Activated CD8-positive, alpha-beta memory T cell treated with anti-CD3 and anti-CD28 coated beads, Interleukin-2, amount 50 U/mL, for 24 hours (primary cell): Measurements from ENCODE around the gene BROX.
"Not testable (repeated sequence)": the region's sequence is repeated elsewhere in the genome, so short reads cannot be mapped to it uniquely, and the experiment has no call there.

Experiments
- DNase-seq: peaks from one replicate; pipeline ENCODE4 v3.0.0-alpha.2; 2020; ENCODE audit errors: extremely low read depth

Gene BROX

DNA sequence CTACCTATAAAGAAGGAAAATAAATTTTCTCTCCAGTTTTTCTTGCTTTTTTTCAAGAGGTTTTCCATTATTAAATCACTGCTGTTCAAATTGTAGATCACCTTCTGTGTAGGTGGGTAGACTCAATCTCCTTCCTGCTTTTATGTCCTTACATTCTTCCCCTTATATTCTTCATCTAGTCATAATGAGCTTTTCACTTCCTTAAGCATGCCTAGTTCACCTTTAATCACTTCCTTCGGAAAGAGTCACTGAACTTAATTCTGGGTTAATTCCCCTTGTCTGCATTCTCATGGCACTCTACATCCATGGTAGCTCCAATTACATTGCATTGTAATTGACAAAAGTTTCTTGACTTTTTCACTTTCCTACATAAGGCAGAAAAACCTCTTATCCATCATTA, 18.5 kb downstream of the BROX start:
- DNase-seq = no peak

DNA sequence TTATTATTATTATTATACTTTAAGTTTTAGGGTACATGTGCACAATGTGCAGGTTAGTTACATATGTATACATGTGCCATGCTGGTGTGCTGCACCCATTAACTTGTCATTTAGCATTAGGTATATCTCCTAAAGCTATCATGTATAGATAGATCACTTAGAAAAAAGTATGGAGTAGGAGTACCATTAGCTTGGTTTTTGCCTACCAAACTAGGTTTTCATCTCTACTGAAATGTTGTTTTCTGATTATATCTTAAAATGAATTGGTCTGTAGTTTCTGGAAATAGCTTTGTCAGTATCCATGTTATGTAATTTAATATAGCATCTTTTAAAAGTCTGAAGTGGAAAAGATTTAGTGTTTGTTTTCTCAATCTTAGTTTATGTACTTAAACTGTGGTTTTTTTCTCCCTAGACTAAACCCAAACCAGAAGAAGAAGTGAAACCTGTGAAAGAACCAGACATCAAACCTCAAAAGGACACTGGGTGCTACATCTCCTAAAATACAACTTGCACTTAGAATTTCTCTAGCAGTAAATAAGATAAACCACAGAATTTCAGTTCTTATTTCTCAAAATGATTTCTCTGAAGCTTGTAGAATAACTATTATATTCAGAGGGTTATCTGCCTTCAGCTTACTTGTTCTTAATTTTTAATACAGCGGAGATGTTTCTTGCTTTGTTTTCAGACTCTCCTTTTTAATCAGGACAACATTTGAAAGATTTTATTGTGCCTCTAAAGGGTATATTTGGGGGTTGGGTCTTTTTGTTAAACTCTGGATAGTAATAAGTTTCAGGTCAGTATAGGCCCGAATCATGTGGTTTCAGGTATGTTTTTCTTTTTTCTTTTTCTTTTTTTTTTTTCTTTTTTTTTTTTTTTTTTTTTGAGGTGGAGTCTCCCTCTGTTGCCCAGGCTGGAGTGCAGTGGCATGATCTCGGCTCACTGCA, 20.1 kb downstream of the BROX start:
- no peak for DNase-seq

DNA sequence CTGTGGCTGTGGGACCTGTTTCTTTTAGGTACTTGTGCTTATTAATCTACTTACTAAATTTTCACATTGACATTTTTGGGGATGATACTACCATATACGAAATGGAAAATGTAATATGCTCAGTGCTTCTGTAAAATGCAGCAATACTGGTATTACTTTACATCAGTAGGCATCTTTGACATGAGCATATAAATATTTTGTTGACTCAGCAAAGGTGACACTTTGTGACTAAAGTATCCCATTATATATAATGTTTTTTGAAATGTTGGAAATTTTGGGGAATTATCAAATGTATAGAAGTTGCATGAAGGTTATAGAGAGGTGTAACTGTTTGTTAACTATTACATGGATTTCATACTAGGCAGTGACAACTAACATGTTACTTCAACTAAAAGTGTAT, 22.4 kb downstream of the BROX start:
- no peak for DNase-seq

DNA sequence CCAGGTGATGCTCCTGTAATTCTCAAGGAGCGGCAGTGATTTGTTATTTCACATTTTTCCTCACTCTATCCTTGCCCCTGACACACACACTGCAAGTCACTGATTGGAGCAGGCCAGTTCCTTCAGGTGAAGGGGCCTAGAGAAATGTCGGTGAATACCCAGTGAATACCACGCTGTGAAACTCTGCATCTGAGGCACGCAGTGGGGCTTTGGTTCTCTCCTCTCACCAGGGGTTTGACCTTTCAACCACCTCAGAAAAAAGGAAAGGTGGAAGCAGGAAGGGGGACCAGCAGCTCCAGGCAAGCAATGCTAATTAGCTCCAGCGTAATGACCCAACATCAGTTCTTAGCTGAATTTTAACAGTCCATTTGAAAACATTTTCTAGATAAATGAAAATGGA, 24.1 kb downstream of the BROX start:
- DNase-seq = no peak

DNA sequence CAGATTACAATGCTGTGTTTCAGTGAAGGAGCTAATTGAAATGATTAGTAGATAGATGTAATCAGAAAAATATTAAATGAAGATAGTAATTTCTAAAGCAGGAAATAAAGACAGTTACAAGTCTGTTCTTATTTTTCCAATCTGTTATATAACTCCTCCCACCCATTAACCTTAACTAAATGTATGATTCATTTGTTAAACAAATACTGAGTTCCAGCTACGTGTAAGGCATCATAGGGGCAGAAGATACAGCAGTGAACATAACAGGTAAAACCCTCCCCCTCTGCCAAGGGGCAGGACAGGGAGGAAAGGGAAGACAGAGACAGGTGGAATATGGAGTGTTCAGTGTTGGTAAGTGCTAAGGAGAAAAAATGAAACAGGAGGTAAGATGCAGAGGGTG, 24.6 kb downstream of the BROX start, which contains the start of gene FAM177B:
TSS of gene FAM177B (plus strand) at position 231 of the 400 bp plus-strand sequence. CDS start 9,344 bp downstream, outside the sequence.
- no peak for DNase-seq

DNA sequence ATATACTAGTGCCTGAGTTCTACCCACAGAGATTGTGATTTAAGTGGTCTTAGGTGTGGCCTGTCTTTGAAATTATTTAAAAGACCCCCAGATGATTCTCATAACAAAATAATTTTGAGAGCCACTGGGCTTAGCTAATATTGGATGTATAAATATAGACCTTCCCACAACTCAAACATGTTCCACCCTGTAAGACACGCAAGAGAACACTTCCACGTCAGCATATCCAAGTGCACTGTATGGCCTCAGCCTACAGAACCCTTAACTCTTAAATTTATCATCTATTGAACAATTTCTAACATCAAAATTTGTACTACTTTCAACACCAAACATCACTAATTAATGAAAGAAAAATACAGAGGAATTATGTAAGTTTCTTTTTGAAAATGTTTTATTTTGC, 27.1 kb downstream of the BROX start:
- no peak for DNase-seq

DNA sequence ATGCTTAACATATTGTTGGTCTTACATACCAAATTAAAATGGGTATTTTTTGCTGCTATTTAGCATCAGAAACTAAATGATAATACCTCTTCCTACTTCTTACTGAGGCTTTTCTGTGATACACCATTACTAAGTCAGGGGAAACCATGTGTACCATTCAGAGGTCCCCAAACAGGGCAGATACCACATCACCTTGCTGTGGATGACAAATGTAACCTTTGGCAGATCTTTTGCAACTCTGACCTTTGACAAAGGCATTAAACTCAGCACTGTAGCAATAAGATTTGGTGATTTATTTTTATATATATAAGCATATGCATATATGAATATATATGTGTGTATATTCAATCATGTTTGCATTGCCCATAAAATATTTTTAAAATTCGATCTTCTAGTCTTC, 27.6 kb downstream of the BROX start:
- DNase-seq = no peak

DNA sequence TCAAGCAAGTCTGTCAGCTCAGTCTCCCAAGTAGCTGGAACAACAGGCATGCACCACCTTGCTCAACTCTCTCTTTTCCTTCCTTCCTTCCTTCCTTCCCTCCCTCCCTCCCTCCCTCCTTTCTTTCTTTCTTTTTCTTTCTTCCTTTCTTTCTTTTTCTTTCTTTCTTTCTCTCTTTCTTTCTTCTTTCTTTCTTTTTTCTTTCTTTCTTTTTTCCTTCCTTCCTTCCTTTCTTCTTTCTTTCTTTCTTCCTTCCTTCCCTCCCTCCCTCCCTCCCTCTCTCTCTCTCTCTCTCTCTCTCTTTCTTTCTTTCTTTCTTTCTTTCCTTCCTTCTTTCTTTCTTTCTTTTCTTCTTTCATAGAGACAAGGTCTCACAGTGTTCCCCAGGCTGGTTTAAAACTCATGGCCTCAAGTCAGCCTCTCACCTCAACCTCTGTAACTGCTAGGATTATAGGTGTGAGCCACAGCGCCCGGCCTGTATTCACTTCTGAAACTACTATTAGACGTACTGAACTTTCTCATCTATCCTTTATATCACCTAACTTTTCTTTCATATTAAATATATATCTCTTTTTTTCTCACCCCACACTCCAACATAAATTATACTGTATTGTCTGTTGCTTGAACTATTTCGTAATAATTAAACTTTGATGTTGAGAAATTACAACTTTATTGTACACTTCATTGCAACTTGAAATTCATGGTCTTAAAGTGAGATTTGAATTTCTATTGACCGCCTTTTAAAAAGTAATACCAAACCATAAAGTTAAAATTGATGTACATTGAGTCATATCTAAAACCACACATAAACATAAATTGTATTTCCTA, 29.5 kb downstream of the BROX start:
- DNase-seq = not testable (repeated sequence)

DNA sequence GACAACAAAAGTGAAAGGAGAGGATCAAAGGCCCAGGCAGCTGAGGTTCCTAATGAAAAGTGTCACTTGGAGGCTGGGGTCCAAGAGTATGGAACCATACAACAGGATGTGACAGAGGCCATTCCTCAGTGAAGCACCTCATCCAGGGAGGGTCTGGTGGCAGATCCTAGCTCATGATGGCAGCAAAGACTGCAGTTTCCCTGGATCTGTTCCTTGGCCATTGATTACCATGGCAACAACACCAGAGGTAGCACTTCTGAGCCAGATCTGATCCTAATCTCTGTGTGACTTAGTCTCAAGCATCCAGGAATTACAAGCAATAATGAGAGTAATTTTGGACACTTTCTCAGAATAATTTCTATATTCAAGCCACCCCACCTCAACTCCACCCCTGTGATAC, 37.6 kb downstream of the BROX start:
- no peak for DNase-seq

DNA sequence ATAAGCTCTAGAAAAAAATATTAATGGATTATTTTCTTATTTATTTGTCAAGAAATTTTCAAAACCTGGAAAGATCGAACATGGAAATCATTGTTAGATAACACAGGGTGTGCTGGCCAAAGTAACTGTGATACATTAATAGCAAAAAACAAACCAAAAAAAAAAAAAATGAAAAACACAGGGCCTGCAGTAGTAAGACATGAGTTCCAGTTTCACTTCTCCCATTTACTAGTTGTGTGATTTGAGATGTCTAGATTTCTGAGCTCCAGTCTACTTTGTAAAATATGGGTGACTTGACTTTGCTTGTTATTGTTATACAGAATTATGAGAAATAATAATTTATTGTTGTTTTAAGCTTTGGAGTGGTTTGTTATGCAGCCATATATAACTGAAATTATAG, 38.3 kb downstream of the BROX start:
- DNase-seq = no peak

DNA sequence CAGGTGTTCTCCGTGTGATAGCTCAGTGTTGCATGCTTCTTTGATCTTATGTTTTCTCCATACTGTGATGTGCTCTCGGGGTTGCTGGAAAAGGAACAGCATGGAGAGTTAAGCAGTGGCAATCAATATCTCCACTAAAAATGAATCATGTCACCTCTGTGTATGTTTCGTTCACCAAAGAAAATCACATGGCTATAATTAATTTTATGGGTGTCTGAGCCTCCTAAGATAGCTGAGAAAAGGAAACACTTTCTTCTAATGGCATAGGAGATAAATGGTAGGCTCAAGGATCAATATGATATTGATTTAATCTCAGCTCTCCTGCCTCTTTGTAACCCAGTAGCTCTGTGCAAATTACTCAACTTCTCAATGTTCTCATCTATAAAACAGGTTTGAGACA, 38.9 kb downstream of the BROX start:
- no peak for DNase-seq

DNA sequence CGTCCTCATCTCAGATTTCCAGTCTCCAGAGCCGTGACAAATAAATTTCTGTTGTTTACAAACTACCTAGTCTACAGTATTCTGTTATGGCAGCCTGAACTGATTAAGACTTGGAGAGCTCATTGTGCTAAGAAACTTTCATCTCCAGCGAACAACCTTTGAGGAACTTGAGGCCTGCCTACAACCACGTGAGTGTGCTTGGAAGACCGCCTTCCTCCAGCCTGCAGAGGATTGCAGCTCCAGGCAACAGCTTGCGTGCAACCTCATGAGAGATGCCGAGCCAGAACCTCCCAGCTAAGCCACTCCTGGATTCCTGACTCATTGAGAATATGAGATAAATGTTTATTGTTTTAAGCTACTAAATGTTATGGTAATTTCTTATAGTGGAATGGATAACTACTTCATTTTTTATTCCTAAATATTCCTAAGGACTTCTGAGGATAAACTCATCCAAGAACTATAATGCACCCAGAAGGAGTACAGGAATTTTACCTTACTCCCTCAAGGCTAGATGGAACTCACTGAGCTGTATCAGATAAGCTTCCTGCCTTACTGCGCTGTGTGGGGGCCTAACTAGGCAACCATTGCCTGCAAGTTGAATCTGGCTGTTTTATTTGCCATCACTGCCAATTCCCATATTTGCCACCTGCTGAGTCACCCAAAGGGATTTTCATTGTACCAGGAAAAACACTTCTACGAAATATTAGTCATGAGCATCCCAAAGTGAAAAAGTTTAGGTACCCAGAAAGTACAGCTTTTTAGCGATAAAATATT, 42.2 kb downstream of the BROX start:
- no peak for DNase-seq

DNA sequence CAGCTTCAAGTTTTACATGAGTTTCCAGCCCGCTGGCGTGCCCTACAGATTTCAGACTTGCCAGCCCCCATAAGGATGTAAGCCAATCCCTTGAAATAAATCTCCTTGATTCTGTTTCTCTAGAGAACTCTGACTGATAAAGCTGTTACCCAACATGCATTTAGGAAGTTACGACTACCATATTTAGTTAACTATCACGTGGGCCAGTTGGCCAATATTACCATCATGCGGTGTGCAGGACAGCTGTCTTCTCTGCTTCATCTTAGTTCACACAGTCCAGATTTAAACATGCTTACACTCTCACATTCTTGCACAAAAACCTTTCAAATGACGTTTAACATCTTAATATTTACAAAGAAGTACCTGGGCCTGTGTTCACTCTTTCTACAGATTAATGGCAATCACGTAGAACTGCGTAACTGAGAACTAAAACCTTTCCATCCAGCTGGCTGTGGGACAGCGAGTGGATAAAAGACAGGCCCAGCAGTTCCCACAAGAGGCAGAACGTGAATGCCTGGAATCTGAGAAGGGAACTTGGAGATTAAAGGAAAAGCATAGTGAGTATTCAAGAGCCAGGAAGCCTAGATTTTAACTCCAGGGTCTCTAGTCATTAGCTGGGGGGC, 45.4 kb downstream of the BROX start:
- no peak for DNase-seq

DNA sequence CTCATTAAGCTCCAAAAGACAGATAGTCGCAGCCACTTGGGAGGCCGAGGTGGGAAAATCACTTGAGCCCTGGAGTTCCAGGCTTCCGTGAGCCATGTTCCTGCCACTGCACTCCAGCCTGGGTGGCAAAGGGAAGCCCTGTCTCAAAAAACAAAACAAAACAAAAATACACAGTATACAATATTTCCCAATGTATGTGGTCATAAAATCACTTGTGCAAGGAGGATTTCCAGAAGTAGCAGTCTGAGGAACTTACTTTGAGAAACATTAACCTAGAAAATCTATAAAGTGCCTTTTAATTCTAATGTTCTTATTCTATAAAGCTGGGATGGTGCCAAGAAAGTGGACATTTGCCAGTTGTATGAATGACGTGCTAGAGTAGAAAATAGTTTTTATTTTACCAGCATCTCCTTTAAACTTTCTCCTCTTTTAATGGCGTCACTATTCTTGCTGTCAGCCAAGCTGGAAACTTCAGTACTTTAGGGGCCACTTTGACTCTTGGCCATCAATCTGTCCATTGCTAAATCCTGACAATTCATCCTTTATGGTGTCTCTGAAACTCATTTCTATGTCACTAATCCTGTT, 47.2 kb downstream of the BROX start:
- DNase-seq = no peak

DNA sequence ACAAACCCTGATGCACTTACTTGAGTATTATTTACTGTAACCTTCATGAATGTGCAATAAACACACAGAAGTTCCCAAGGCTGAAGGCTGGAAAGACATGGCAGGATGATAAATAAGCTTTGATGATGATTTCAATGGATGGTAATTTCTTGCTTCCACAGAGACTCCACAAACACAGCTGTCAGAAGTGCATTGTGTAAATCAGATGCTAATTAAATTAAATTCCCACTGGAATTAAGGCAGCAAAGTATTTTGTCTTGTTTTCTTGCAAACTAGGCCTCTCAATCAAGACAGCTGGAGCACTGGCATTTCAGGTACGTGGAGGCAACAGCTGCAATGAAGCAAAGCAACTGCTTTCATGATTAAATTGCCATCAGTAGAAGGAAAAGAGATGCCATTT, 48.7 kb downstream of the BROX start:
- DNase-seq = no peak

DNA sequence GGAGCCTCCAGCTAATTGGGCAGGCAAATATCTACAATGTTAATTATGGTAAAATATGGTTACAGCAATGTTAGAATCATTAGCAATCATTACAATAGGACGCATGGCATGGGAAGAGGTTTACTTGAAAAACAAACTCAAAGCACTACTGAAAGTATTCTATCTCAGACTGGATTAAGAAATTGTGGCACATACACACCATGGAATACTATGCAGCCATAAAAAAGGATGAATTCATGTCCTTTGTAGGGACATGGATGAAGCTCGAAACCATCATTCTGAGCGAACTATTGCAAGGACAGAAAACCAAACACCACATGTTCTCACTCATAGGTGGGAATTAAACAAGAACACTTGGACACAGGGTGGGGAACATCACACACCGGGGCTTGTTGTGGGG, 49.8 kb downstream of the BROX start:
- DNase-seq = not testable (repeated sequence)

DNA sequence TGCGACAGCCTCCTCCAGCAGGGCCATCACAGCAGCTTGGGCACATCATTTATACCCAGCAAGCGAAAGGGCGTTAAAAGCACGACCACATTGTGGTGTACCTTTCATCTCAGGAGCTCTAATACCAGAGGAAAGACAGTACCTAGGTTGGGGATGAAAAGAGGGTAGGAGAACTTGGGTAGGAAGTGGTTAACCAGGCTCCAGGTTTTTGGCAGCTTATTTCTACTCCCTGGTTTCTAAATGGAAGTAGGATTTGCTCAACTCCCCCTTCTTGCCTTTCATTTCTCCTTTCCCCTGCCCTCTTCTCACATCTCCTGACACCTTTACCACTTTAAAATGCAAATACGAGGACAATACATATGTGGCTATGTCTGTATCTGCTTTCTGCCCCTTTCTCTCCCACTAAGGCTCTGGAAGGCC, 54.8 kb downstream of the BROX start:
- no peak for DNase-seq

DNA sequence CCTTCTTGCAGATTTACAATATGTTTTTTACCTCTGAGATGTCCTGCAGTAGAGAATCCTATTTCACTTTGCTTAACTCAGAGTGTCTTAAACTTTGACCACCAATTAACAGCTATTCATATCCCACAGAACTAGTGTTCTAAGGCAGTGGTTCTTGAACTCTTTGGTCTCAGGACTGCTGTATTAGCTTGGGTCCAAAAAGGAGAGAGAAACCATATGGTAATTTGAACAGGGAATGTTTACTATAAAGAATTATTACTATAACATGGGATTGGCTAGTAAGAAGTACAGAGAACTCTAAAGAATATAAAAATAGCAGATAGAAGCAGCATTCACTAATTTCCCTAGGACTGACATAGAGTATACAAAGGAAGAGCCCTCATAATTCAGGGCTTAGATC, 56.2 kb downstream of the BROX start:
- DNase-seq = no peak

DNA sequence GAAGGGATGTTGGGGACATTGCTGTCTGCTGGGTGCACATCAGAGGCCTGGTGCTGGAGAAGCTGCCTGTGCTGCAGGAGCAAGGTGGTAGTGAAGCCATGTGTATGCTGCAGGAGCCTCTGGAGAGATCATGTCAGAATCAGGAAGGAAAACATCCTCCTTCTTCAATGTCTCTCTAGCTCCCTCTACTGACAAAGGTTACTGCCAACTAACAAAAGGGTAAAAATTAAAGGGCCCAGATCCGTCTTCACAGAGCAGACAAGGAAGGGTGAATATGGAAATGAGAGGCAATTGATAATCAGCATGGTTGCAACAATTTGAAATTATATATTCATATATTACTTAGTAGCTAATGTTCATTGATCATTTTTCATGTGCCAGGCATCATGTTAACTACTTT, 56.8 kb downstream of the BROX start:
- DNase-seq = no peak

DNA sequence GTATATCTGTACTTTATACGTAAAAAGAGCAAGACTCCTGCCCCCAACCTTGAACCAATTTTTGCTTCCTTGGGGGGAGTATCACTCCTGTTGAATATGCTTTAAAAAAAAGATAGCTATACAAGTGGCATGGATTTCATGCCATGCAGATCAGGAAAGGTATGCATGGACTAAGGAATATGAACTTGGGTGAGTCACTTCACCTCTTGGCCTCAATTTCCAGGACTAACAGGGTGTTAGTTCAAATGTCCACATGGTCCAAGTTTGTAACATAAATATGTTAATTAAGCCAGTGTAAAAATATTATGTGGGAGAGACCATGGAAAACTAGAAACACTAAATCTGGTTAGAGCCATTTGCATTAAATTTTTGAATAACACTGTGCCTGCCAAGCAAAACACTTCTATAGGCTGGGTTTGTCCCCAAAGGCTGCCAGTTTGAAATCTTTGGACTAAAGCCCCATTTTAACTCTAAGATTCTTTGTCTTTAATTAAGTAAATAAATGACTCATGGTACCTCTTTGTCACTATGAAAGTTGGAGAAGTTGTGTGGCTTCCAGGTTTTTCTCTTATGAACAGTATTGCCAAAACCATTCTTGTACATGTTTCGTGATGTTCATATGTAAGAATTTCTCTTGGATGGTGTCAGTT, 57.7 kb downstream of the BROX start:
- DNase-seq = no peak

DNA sequence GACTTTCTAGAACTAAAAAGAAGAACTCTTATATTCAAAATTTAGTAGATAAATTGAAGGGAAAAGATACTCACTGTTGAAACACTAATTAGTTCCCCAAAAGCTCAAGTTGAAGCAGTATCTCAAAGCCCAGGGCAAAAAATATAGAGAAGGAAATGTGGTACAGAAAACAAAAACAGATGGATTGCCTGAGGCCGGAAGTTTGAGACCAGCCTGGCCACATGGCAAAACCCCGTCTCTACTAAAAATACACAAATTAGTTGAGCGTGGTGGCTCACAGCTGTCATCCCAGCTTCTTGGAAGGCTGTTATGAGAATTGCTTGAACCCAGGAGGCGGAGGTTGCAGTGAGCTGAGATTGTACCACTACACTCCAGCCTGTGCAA, 60.6 kb downstream of the BROX start:
- DNase-seq = no peak
